ENCODE measurements around the gene INIP. TPM values are rescaled to one million over a fixed set of nuclear protein-coding genes. Genes with fewer than 3 reads are reported as not detected.

The INIP gene
- total RNA-seq, 4 donors from 2014 or later = 11.6 to 14.2 (median 13.0) TPM

DNA sequence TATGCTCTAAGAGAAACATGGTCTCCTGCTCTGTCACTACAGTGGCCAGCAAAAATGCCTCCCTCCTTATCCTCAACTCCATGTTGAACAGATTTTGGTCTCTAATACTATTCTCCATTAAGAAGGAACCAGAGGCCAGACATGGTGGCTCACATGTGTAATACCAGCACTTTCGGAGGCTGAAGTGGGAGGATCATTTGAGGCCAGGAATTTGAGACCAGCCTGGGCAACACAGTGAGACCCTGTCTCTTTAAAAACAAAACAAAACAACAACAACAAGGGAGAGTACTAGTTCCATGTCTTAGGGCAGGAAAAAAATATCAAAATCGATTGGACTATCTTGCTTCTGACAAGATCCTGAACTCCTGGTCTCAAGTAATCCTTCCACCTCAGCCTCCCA, 14.6 kb downstream of the INIP start:
- Histone ChIP-seq H3K27ac (no peak overlapping the region), H3K9me3 (no peaks in the 10 kb centered on the region), H3K27me3 (no peaks in the 10 kb centered on the region), H3K4me3 (no peak overlapping the region), H3K36me3 (peaks cover 0 to 27% of the 10 kb centered on the region in 2 donors), H3K4me1 (no peaks in the 10 kb centered on the region)
- TF ChIP-seq POLR2AphosphoS5 (IDR thresholded peaks at IDR 0.05) = no peak
- TF ChIP-seq EP300 (IDR thresholded peaks at IDR 0.05) = no peak
- TF ChIP-seq, protein P1, sequence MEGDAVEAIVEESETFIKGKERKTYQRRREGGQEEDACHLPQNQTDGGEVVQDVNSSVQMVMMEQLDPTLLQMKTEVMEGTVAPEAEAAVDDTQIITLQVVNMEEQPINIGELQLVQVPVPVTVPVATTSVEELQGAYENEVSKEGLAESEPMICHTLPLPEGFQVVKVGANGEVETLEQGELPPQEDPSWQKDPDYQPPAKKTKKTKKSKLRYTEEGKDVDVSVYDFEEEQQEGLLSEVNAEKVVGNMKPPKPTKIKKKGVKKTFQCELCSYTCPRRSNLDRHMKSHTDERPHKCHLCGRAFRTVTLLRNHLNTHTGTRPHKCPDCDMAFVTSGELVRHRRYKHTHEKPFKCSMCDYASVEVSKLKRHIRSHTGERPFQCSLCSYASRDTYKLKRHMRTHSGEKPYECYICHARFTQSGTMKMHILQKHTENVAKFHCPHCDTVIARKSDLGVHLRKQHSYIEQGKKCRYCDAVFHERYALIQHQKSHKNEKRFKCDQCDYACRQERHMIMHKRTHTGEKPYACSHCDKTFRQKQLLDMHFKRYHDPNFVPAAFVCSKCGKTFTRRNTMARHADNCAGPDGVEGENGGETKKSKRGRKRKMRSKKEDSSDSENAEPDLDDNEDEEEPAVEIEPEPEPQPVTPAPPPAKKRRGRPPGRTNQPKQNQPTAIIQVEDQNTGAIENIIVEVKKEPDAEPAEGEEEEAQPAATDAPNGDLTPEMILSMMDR (IDR thresholded peaks at IDR 0.05) = no peak
- no peak for TF ChIP-seq POLR2A (IDR thresholded peaks at IDR 0.05)
- WGBS, 2 donors (ENCODE audit: low coverage in 1 of 2) = 100% methylated on average over 2 of the region's 2 CpGs
- ATAC-seq = no peak

DNA sequence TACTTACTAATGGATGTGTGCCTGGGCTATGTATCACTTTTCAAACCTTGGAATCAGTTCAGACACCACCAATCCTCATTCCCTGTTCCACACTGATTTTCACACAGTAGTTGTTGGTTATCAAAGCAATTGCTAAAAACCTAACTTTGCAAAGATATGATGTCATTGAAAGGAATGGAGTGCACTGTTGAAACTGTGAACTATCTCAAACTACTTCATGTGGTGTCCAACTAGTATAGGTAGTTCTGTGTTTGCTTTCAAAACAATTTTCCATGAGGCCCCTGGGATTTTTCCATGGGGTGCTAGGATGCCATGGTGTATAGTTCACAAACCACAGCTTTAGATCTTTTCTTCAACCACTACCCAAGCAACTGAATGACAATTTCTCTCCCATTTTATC, 17.8 kb downstream of the INIP start:
- no peaks in the 10 kb centered on the region for H3K27me3 ChIP-seq
- H3K36me3 ChIP-seq = peaks cover 0 to 49% of the 10 kb centered on the region in 2 donors
- no peak for ATAC-seq
- no peaks in the 10 kb centered on the region for H3K4me1 ChIP-seq
- no peak overlapping the region for H3K27ac ChIP-seq
- TF ChIP-seq, protein P1 (IDR thresholded peaks at IDR 0.05) = no peak
- no peak for TF ChIP-seq POLR2AphosphoS5 (IDR thresholded peaks at IDR 0.05)
- no peak overlapping the region for H3K4me3 ChIP-seq
- H3K9me3 ChIP-seq = no peaks in the 10 kb centered on the region

DNA sequence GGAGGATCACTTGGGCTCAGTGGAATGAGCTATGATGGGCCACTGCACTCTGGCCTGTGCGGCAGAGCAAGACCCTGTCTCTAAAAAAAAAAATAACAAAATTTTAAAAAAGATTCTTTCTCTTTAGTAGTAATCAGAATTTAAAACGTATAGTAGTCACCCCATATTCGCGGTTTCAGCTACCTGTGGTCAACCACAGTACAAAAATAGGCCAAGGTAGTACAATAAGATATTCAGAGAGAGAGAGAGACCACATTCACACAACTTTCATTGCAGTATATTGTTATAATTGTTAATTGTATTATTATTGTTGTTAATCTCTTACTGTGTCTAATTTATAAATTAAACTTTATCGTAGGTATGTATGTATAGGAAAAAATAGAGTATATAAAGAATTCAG, 18.7 kb downstream of the INIP start:
- TF ChIP-seq, protein P1 (IDR thresholded peaks at IDR 0.05) = no peak
- TF ChIP-seq EP300 (IDR thresholded peaks at IDR 0.05) = no peak
- TF ChIP-seq POLR2A (IDR thresholded peaks at IDR 0.05) = no peak
- TF ChIP-seq POLR2AphosphoS5 (IDR thresholded peaks at IDR 0.05) = no peak

DNA sequence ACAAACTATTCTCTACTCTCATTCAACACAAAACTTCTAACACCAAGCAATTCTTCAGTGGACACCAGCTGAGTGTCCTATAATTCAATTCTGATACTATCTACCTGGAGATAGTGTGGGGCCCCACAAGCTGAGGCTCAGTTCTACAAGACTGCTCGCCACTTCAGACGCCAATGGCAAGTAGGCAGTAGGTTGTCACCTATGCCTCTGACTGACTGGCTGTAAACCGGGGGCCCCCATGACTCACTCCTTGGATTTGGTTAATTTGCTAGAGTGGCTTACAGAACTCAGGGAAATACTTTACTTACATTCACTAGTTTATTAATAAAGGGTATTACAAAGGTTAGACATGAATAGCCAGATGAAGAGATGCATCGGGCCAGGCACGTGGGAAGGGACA, 21.5 kb downstream of the INIP start:
- Histone ChIP-seq H3K9me3 (no peaks in the 10 kb centered on the region), H3K4me3 (no peak overlapping the region), H3K27ac (no peak overlapping the region), H3K36me3 (peaks cover 0 to 78% of the 10 kb centered on the region in 2 donors), H3K4me1 (no peaks in the 10 kb centered on the region), H3K27me3 (no peaks in the 10 kb centered on the region)
- ATAC-seq = no peak
- TF ChIP-seq, protein P1 (IDR thresholded peaks at IDR 0.05) = no peak
- TF ChIP-seq EP300 (IDR thresholded peaks at IDR 0.05) = no peak
- TF ChIP-seq POLR2AphosphoS5 (IDR thresholded peaks at IDR 0.05) = no peak
- TF ChIP-seq POLR2A (IDR thresholded peaks at IDR 0.05) = no peak
- 100% methylated on average over 2 of the region's 5 CpGs; no CpG with 5 or more reads in 1 of the 2 donors for WGBS, 2 donors (ENCODE audit: low coverage in 1 of 2)

More for the DNA sequence above, 18.7 kb downstream of the INIP start:
- H3K27me3 ChIP-seq = no peaks in the 10 kb centered on the region
- no peak overlapping the region for H3K27ac ChIP-seq
- WGBS, 2 donors (ENCODE audit: low coverage in 1 of 2) = 93 to 95% methylated on average over 5 of the region's 5 CpGs
- no peak for ATAC-seq
- H3K4me1 ChIP-seq = no peaks in the 10 kb centered on the region
- H3K36me3 ChIP-seq = peaks cover 0 to 53% of the 10 kb centered on the region in 2 donors
- no peak overlapping the region for H3K4me3 ChIP-seq
- H3K9me3 ChIP-seq = no peaks in the 10 kb centered on the region

DNA sequence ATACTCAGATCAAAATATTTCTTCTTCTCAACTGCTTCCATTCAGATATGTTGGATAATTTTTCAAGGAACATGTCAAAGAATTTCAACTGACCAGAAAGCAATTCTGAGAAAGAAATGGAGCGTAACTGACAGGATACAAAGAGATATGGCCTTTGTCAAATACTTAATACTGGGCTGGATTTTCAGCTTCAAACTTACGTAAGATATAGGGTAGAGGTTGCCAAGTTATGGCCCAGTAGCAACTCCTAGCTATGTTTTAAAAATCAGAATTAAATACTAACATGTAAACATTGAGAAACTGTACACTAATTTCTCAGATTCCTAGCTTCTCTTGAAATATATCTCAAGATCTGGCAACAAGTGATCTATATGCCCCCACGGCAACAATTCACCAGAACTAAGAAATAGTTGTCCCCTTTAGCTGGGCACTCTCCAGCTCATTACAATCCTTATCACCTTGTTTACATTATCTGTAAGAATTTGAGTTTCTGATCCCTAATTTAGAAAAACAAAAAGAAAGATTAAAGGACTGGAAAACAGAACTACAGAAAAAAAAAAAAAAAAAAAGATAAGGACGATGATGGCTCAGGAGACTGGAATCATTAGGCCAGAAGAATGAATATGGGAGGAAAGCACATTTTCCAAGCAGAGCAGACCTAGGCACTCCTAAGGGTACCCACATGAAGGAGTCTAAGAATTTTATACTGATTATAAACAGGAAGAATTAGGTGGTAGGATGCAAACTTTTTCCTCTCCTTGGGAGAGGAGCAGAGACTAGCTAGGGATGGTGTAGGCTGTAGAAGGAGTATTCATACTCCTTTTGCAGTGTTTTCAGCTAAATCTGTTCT, 23.0 kb downstream of the INIP start:
- Histone ChIP-seq H3K27me3 (no peaks in the 10 kb centered on the region), H3K36me3 (peaks cover 0 to 82% of the 10 kb centered on the region in 2 donors), H3K9me3 (no peaks in the 10 kb centered on the region), H3K27ac (no peak overlapping the region), H3K4me1 (no peaks in the 10 kb centered on the region), H3K4me3 (no peak overlapping the region)
- WGBS, 2 donors (ENCODE audit: low coverage in 1 of 2) = 69 to 78% methylated on average over 3 to 4 of the region's 4 CpGs
- TF ChIP-seq POLR2AphosphoS5 (IDR thresholded peaks at IDR 0.05) = no peak
- TF ChIP-seq, protein P1 (IDR thresholded peaks at IDR 0.05) = no peak
- TF ChIP-seq POLR2A (IDR thresholded peaks at IDR 0.05) = no peak
- no peak for TF ChIP-seq EP300 (IDR thresholded peaks at IDR 0.05)
- no peak for ATAC-seq

Measured in gastroesophageal sphincter (tissue), 4 donors.